Fibroblast of lung (primary cell): Measurements from ENCODE around the gene ROPN1L.

Experiments
- EZH2 ChIP-seq: IDR thresholded peaks from 2 replicates; pipeline ENCODE4 v1.5.1; 2012; ENCODE audit warnings: low read length, control low read depth, mild to moderate bottlenecking; ENCODE audit errors: missing control alignments
- TF ChIP-seq, protein P1 (sequence below), 2 donors: IDR thresholded peaks in 1 of 2; conservative IDR thresholded peaks in 1 of 2; 1 replicate in 1 of 2; 2 replicates in 1 of 2; pipeline ENCODE4 v1.5.1; 2011 to 2012; ENCODE audit warnings: low read length in 2 of 2, control low read depth in 1 of 2, inconsistent platforms in 1 of 2, low read depth in 1 of 2, mild to moderate bottlenecking in 1 of 2

DNA sequence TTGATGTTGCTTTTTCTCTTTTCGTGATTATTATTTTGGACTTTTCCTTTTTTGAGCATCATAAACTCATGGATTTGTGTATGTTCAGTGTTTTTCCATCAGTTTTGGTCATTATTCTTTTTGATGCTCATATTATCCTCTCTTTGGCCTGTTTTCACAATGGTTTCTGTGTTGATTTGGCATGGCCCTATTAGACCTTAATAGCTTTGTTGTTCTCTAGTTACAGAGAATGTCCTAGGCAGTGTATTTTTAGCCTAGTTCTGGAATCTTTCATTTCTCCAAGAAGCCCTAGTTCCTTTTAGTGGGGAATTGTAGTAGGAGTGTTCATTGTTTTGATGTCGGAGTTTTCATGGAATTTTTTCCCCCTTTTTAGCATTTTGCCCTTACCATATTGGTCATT is 41.3 kb upstream of the ROPN1L start:
- TF ChIP-seq, protein P1, sequence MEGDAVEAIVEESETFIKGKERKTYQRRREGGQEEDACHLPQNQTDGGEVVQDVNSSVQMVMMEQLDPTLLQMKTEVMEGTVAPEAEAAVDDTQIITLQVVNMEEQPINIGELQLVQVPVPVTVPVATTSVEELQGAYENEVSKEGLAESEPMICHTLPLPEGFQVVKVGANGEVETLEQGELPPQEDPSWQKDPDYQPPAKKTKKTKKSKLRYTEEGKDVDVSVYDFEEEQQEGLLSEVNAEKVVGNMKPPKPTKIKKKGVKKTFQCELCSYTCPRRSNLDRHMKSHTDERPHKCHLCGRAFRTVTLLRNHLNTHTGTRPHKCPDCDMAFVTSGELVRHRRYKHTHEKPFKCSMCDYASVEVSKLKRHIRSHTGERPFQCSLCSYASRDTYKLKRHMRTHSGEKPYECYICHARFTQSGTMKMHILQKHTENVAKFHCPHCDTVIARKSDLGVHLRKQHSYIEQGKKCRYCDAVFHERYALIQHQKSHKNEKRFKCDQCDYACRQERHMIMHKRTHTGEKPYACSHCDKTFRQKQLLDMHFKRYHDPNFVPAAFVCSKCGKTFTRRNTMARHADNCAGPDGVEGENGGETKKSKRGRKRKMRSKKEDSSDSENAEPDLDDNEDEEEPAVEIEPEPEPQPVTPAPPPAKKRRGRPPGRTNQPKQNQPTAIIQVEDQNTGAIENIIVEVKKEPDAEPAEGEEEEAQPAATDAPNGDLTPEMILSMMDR (conservative IDR thresholded peaks at IDR 0.05 in 1 of 2, IDR thresholded peaks at IDR 0.05 in 1 of 2; ENCODE audit: low read depth in 1 of 2, low read length in 2 of 2) = no peak
- no peak for TF ChIP-seq EZH2
